Rectal smooth muscle tissue (tissue), 1 donor: Measurements from ENCODE around the gene TSSK6.

Source experiments
- H3K27ac ChIP-seq: one replicate; pipeline ENCODE4 v1.7.0; 2013; ENCODE audit warnings: low read depth, low read length, inconsistent platforms
- H3K27me3 ChIP-seq: one replicate; pipeline ENCODE4 v1.7.0; 2013; ENCODE audit warnings: low read length; ENCODE audit not compliant: control insufficient read depth, insufficient read depth
- H3K36me3 ChIP-seq: one replicate; pipeline ENCODE4 v1.7.0; 2013; ENCODE audit warnings: low read length; ENCODE audit not compliant: control insufficient read depth, insufficient read depth
- H3K4me1 ChIP-seq: one replicate; pipeline ENCODE4 v1.7.0; 2013; ENCODE audit warnings: low read length; ENCODE audit not compliant: control insufficient read depth, insufficient read depth
- H3K4me3 ChIP-seq: one replicate; pipeline ENCODE4 v1.7.0; 2013; ENCODE audit warnings: low read length
- H3K9ac ChIP-seq: one replicate; pipeline ENCODE4 v1.7.0; 2013; ENCODE audit warnings: low read length

The TSSK6 gene

GRCh38 chr19:19491321-19492025 is 23.9 kb downstream of the TSSK6 start:
- peaks cover 12% of the 10 kb centered on the region for H3K4me1 ChIP-seq
- no peaks in the 10 kb centered on the region for H3K27me3 ChIP-seq
- peaks cover 19% of the 10 kb centered on the region for H3K36me3 ChIP-seq
- no peak overlapping the region for H3K4me3 ChIP-seq
- no peak overlapping the region for H3K27ac ChIP-seq
- H3K9ac ChIP-seq: no peak overlapping the region

- Histone ChIP-seq H3K4me3 (no peak overlapping the region), H3K27me3 (no peaks in the 10 kb centered on the region), H3K27ac (peak overlapping the region; percentile 46), H3K4me1 (peaks cover 12% of the 10 kb centered on the region), H3K9ac (no peak overlapping the region), H3K36me3 (peaks cover 13% of the 10 kb centered on the region)
Observed at GRCh38 chr19:19490214-19490968, 25.0 kb downstream of the TSSK6 start.

- Histone ChIP-seq H3K27me3 (no peaks in the 10 kb centered on the region), H3K4me1 (peaks cover 12% of the 10 kb centered on the region)
Observed at GRCh38 chr19:19489804-19490204, 25.5 kb downstream of the TSSK6 start.

GRCh38 chr19:19488875-19489690 is 26.3 kb downstream of the TSSK6 start:
- H3K9ac ChIP-seq: no peak overlapping the region
- H3K4me3 ChIP-seq: peak overlapping the region; percentile 46
- peaks cover 12% of the 10 kb centered on the region for H3K4me1 ChIP-seq
- no peaks in the 10 kb centered on the region for H3K27me3 ChIP-seq
- peak overlapping the region; percentile 46 for H3K27ac ChIP-seq
- peaks cover 8% of the 10 kb centered on the region for H3K36me3 ChIP-seq

More at GRCh38 chr19:19489804-19490204, 25.5 kb downstream of the TSSK6 start:
- Histone ChIP-seq H3K4me3 (no peak overlapping the region), H3K9ac (no peak overlapping the region), H3K27ac (peak overlapping the region; percentile 46), H3K36me3 (peaks cover 13% of the 10 kb centered on the region)

GRCh38 chr19:19487950-19488874 is 27.1 kb downstream of the TSSK6 start:
- Histone ChIP-seq H3K4me3 (no peak overlapping the region), H3K9ac (no peak overlapping the region), H3K4me1 (peaks cover 12% of the 10 kb centered on the region), H3K36me3 (peaks cover 4% of the 10 kb centered on the region), H3K27me3 (no peaks in the 10 kb centered on the region), H3K27ac (peak overlapping the region; percentile 46)

- Histone ChIP-seq H3K4me1 (peaks cover 12% of the 10 kb centered on the region), H3K4me3 (no peak overlapping the region), H3K9ac (no peak overlapping the region), H3K27ac (no peak overlapping the region), H3K36me3 (peaks cover 3% of the 10 kb centered on the region), H3K27me3 (no peaks in the 10 kb centered on the region)
Observed at GRCh38 chr19:19487077-19487949, 28.0 kb downstream of the TSSK6 start.

- H3K4me3 ChIP-seq: no peak overlapping the region
- H3K27me3 ChIP-seq: no peaks in the 10 kb centered on the region
- H3K4me1 ChIP-seq: peaks cover 12% of the 10 kb centered on the region
- no peaks in the 10 kb centered on the region for H3K36me3 ChIP-seq
- H3K27ac ChIP-seq: no peak overlapping the region
- no peak overlapping the region for H3K9ac ChIP-seq
Observed at GRCh38 chr19:19486343-19487076, 28.8 kb downstream of the TSSK6 start.

GRCh38 chr19:19485998-19486290 is 29.4 kb downstream of the TSSK6 start:
- Histone ChIP-seq H3K36me3 (no peaks in the 10 kb centered on the region), H3K27me3 (no peaks in the 10 kb centered on the region), H3K27ac (no peak overlapping the region), H3K4me3 (no peak overlapping the region), H3K9ac (no peak overlapping the region), H3K4me1 (peaks cover 12% of the 10 kb centered on the region)

- no peak overlapping the region for H3K4me3 ChIP-seq
- peaks cover 12% of the 10 kb centered on the region for H3K4me1 ChIP-seq
- no peak overlapping the region for H3K27ac ChIP-seq
- no peaks in the 10 kb centered on the region for H3K36me3 ChIP-seq
- H3K27me3 ChIP-seq: no peaks in the 10 kb centered on the region
- no peak overlapping the region for H3K9ac ChIP-seq
Observed at GRCh38 chr19:19485161-19485997, 30.0 kb downstream of the TSSK6 start.
